ENCODE data around the gene EREG.

EREG gene

GRCh38 chr4:74402692-74403456 lies 37.9 kb downstream of the EREG start:
- no peak overlapping the region for H4K12ac ChIP-seq (ENCODE audit: low read depth, low read length)
- no peak overlapping the region for H3K4me2 ChIP-seq (ENCODE audit: low read length)
- H3K9me3 ChIP-seq (ENCODE audit: insufficient read depth, low read depth, low read length) = no peaks in the 10 kb centered on the region
- H2AK5ac ChIP-seq (ENCODE audit: low read length) = no peak overlapping the region
- no CpG with 5 or more reads among the region's 5 CpGs for WGBS (ENCODE audit: extremely low coverage, insufficient coverage, insufficient read length)
- no peak overlapping the region for H2BK12ac ChIP-seq (ENCODE audit: low read length)
- H2AFZ ChIP-seq (ENCODE audit: insufficient read depth, low read length, poor library complexity) = no peak overlapping the region
- H2BK5ac ChIP-seq (ENCODE audit: low read depth, low read length, poor library complexity) = no peak overlapping the region
- no peaks in the 10 kb centered on the region for H3K36me3 ChIP-seq (ENCODE audit: control insufficient read depth in 1 of 2, insufficient read depth in 2 of 2, low read length in 2 of 2)
- no peak overlapping the region for H3K18ac ChIP-seq (ENCODE audit: low read length)
- H2BK120ac ChIP-seq (ENCODE audit: insufficient read depth, low read length, poor library complexity) = no peak overlapping the region
- no peak overlapping the region for H3K23ac ChIP-seq (ENCODE audit: low read length)
- no peak for DNase-seq
- no peak overlapping the region for H4K91ac ChIP-seq (ENCODE audit: low read depth, low read length)
- no peaks in the 10 kb centered on the region for H3K79me1 ChIP-seq (ENCODE audit: low read length)
- no peak overlapping the region for H3K4me3 ChIP-seq (ENCODE audit: low read depth, low read length)
- H3K79me2 ChIP-seq (ENCODE audit: control insufficient read depth, insufficient read depth, low read length, poor library complexity) = no peaks in the 10 kb centered on the region
- H3K14ac ChIP-seq (ENCODE audit: low read length) = no peak overlapping the region
- no peak overlapping the region for H3K4ac ChIP-seq (ENCODE audit: low read depth, low read length)
- H3K27ac ChIP-seq (ENCODE audit: low read depth, low read length) = no peak overlapping the region
- no peaks in the 10 kb centered on the region for H3K27me3 ChIP-seq (ENCODE audit: insufficient read depth, low read length)
- no peak overlapping the region for H4K8ac ChIP-seq (ENCODE audit: low read depth, low read length)
- no peaks in the 10 kb centered on the region for H3K4me1 ChIP-seq (ENCODE audit: control insufficient read depth in 1 of 2, insufficient read depth in 2 of 2, low read length in 2 of 2)
- no peak overlapping the region for H3K9ac ChIP-seq (ENCODE audit: low read length)

- no peaks in the 10 kb centered on the region for H3K79me2 ChIP-seq (ENCODE audit: control insufficient read depth, insufficient read depth, low read length, poor library complexity)
- H3K23ac ChIP-seq (ENCODE audit: low read length) = no peak overlapping the region
- no peak overlapping the region for H3K4me3 ChIP-seq (ENCODE audit: low read depth, low read length)
- DNase-seq = no peak
- no peaks in the 10 kb centered on the region for H3K79me1 ChIP-seq (ENCODE audit: low read length)
- H4K12ac ChIP-seq (ENCODE audit: low read depth, low read length) = no peak overlapping the region
- no peaks in the 10 kb centered on the region for H3K36me3 ChIP-seq (ENCODE audit: control insufficient read depth in 1 of 2, insufficient read depth in 2 of 2, low read length in 2 of 2)
- no peak overlapping the region for H4K91ac ChIP-seq (ENCODE audit: low read depth, low read length)
- H2BK12ac ChIP-seq (ENCODE audit: low read length) = no peak overlapping the region
- H3K27ac ChIP-seq (ENCODE audit: low read depth, low read length) = no peak overlapping the region
- H2BK5ac ChIP-seq (ENCODE audit: low read depth, low read length, poor library complexity) = no peak overlapping the region
- no peak overlapping the region for H3K9ac ChIP-seq (ENCODE audit: low read length)
- no peak overlapping the region for H3K4me2 ChIP-seq (ENCODE audit: low read length)
- no peak overlapping the region for H2AK5ac ChIP-seq (ENCODE audit: low read length)
- no peak overlapping the region for H3K18ac ChIP-seq (ENCODE audit: low read length)
- no peaks in the 10 kb centered on the region for H3K27me3 ChIP-seq (ENCODE audit: insufficient read depth, low read length)
- no peaks in the 10 kb centered on the region for H3K4me1 ChIP-seq (ENCODE audit: control insufficient read depth in 1 of 2, insufficient read depth in 2 of 2, low read length in 2 of 2)
- H2BK120ac ChIP-seq (ENCODE audit: insufficient read depth, low read length, poor library complexity) = no peak overlapping the region
- H2AFZ ChIP-seq (ENCODE audit: insufficient read depth, low read length, poor library complexity) = no peak overlapping the region
- H3K9me3 ChIP-seq (ENCODE audit: insufficient read depth, low read depth, low read length) = no peaks in the 10 kb centered on the region
- H3K4ac ChIP-seq (ENCODE audit: low read depth, low read length) = no peak overlapping the region
- no peak overlapping the region for H4K8ac ChIP-seq (ENCODE audit: low read depth, low read length)
- H3K14ac ChIP-seq (ENCODE audit: low read length) = no peak overlapping the region
These were observed 42.9 kb downstream of the EREG start for GRCh38 chr4:74407891-74408290.

- H3K14ac ChIP-seq (ENCODE audit: low read length) = no peak overlapping the region
- H3K4me1 ChIP-seq (ENCODE audit: control insufficient read depth in 1 of 2, insufficient read depth in 2 of 2, low read length in 2 of 2) = no peaks in the 10 kb centered on the region
- H3K23ac ChIP-seq (ENCODE audit: low read length) = no peak overlapping the region
- no peaks in the 10 kb centered on the region for H3K9me3 ChIP-seq (ENCODE audit: insufficient read depth, low read depth, low read length)
- no peak overlapping the region for H2AFZ ChIP-seq (ENCODE audit: insufficient read depth, low read length, poor library complexity)
- H3K9ac ChIP-seq (ENCODE audit: low read length) = no peak overlapping the region
- H3K4ac ChIP-seq (ENCODE audit: low read depth, low read length) = no peak overlapping the region
- H3K36me3 ChIP-seq (ENCODE audit: control insufficient read depth in 1 of 2, insufficient read depth in 2 of 2, low read length in 2 of 2) = no peaks in the 10 kb centered on the region
- no peak overlapping the region for H4K8ac ChIP-seq (ENCODE audit: low read depth, low read length)
- no peak overlapping the region for H4K12ac ChIP-seq (ENCODE audit: low read depth, low read length)
- no peak overlapping the region for H2BK5ac ChIP-seq (ENCODE audit: low read depth, low read length, poor library complexity)
- no peak overlapping the region for H2BK12ac ChIP-seq (ENCODE audit: low read length)
- no peak overlapping the region for H4K91ac ChIP-seq (ENCODE audit: low read depth, low read length)
- WGBS (ENCODE audit: extremely low coverage, insufficient coverage, insufficient read length) = no CpG with 5 or more reads among the region's 3 CpGs
- H2BK120ac ChIP-seq (ENCODE audit: insufficient read depth, low read length, poor library complexity) = no peak overlapping the region
- DNase-seq = peak in 1 of 2 donors; percentile 37
- no peak overlapping the region for H3K4me2 ChIP-seq (ENCODE audit: low read length)
- H3K4me3 ChIP-seq (ENCODE audit: low read depth, low read length) = no peak overlapping the region
- H3K79me2 ChIP-seq (ENCODE audit: control insufficient read depth, insufficient read depth, low read length, poor library complexity) = no peaks in the 10 kb centered on the region
- no peaks in the 10 kb centered on the region for H3K27me3 ChIP-seq (ENCODE audit: insufficient read depth, low read length)
- H3K79me1 ChIP-seq (ENCODE audit: low read length) = no peaks in the 10 kb centered on the region
- no peak overlapping the region for H3K27ac ChIP-seq (ENCODE audit: low read depth, low read length)
- H2AK5ac ChIP-seq (ENCODE audit: low read length) = no peak overlapping the region
- no peak overlapping the region for H3K18ac ChIP-seq (ENCODE audit: low read length)
These were observed 43.7 kb downstream of the EREG start for GRCh38 chr4:74408639-74409038.

GRCh38 chr4:74410272-74410671 lies 45.3 kb downstream of the EREG start:
- no peak overlapping the region for H2BK120ac ChIP-seq (ENCODE audit: insufficient read depth, low read length, poor library complexity)
- H3K79me2 ChIP-seq (ENCODE audit: control insufficient read depth, insufficient read depth, low read length, poor library complexity) = no peaks in the 10 kb centered on the region
- H3K9me3 ChIP-seq (ENCODE audit: insufficient read depth, low read depth, low read length) = no peaks in the 10 kb centered on the region
- H3K27me3 ChIP-seq (ENCODE audit: insufficient read depth, low read length) = no peaks in the 10 kb centered on the region
- no peaks in the 10 kb centered on the region for H3K79me1 ChIP-seq (ENCODE audit: low read length)
- H3K4me2 ChIP-seq (ENCODE audit: low read length) = no peak overlapping the region
- H3K4ac ChIP-seq (ENCODE audit: low read depth, low read length) = no peak overlapping the region
- peak in 1 of 2 donors; percentile 33 for DNase-seq
- no peak overlapping the region for H2BK12ac ChIP-seq (ENCODE audit: low read length)
- H3K27ac ChIP-seq (ENCODE audit: low read depth, low read length) = no peak overlapping the region
- H3K18ac ChIP-seq (ENCODE audit: low read length) = no peak overlapping the region
- no peak overlapping the region for H2BK5ac ChIP-seq (ENCODE audit: low read depth, low read length, poor library complexity)
- no peak overlapping the region for H2AFZ ChIP-seq (ENCODE audit: insufficient read depth, low read length, poor library complexity)
- H3K4me1 ChIP-seq (ENCODE audit: control insufficient read depth in 1 of 2, insufficient read depth in 2 of 2, low read length in 2 of 2) = no peaks in the 10 kb centered on the region
- H3K14ac ChIP-seq (ENCODE audit: low read length) = no peak overlapping the region
- H4K91ac ChIP-seq (ENCODE audit: low read depth, low read length) = no peak overlapping the region
- no peaks in the 10 kb centered on the region for H3K36me3 ChIP-seq (ENCODE audit: control insufficient read depth in 1 of 2, insufficient read depth in 2 of 2, low read length in 2 of 2)
- no peak overlapping the region for H2AK5ac ChIP-seq (ENCODE audit: low read length)
- H4K12ac ChIP-seq (ENCODE audit: low read depth, low read length) = no peak overlapping the region
- no peak overlapping the region for H3K9ac ChIP-seq (ENCODE audit: low read length)
- H3K23ac ChIP-seq (ENCODE audit: low read length) = no peak overlapping the region
- H4K8ac ChIP-seq (ENCODE audit: low read depth, low read length) = no peak overlapping the region
- WGBS (ENCODE audit: extremely low coverage, insufficient coverage, insufficient read length) = no CpG with 5 or more reads among the region's 2 CpGs
- H3K4me3 ChIP-seq (ENCODE audit: low read depth, low read length) = no peak overlapping the region

Measured in trophoblast cell (in vitro differentiated cells and primary cell).